HG03066 (cell line): Measurements from ENCODE around the gene SMYD3.
"Not testable (repeated sequence)": the region's sequence is repeated elsewhere in the genome, so short reads cannot be mapped to it uniquely, and the experiment has no call there.

ENCODE experiments used
- ATAC-seq: cut with Tn5 transposase; IDR thresholded peaks from one replicate; pipeline ENCODE4 v1.9.1; 2021; ENCODE audit warnings: low read depth; ENCODE audit not compliant: unreplicated experiment

The SMYD3 gene

GRCh38 chr1:245983294-245983967, 523.6 kb downstream of the SMYD3 start:
- ATAC-seq, result no peak

- no peak for ATAC-seq
These were observed 527.5 kb downstream of the SMYD3 start for GRCh38 chr1:245979589-245979988.

GRCh38 chr1:245978915-245979314, 528.2 kb downstream of the SMYD3 start:
- no peak for ATAC-seq

GRCh38 chr1:245972476-245972875, 534.6 kb downstream of the SMYD3 start:
- no peak for ATAC-seq

- no peak for ATAC-seq
These were observed 535.4 kb downstream of the SMYD3 start for GRCh38 chr1:245971711-245972085.

- ATAC-seq, result not testable (repeated sequence)
These were observed 535.9 kb downstream of the SMYD3 start for GRCh38 chr1:245971076-245971710.

- no peak for ATAC-seq
These were observed 537.8 kb downstream of the SMYD3 start for GRCh38 chr1:245969283-245969682.

- ATAC-seq, result no peak
These were observed 538.3 kb downstream of the SMYD3 start for GRCh38 chr1:245968775-245969174.

- ATAC-seq, result no peak
These were observed 541.7 kb downstream of the SMYD3 start for GRCh38 chr1:245965398-245965797.

GRCh38 chr1:245963649-245964048, 543.4 kb downstream of the SMYD3 start:
- no peak for ATAC-seq

- ATAC-seq, result no peak
These were observed 544.6 kb downstream of the SMYD3 start for GRCh38 chr1:245962453-245962852.

- no peak for ATAC-seq
These were observed 545.9 kb downstream of the SMYD3 start for GRCh38 chr1:245961137-245961540.

- ATAC-seq, result no peak
These were observed 546.9 kb downstream of the SMYD3 start for GRCh38 chr1:245960171-245960570.

GRCh38 chr1:245958016-245958415, 549.1 kb downstream of the SMYD3 start:
- no peak for ATAC-seq

GRCh38 chr1:245957427-245957826, 549.7 kb downstream of the SMYD3 start:
- no peak for ATAC-seq

- ATAC-seq, result no peak
These were observed 550.9 kb downstream of the SMYD3 start for GRCh38 chr1:245956225-245956624.

- ATAC-seq, result peak; percentile 53
These were observed 553.0 kb downstream of the SMYD3 start for GRCh38 chr1:245953876-245954660.

GRCh38 chr1:245952383-245953026, 554.6 kb downstream of the SMYD3 start:
- ATAC-seq, result no peak

- ATAC-seq, result no peak
These were observed 558.3 kb downstream of the SMYD3 start for GRCh38 chr1:245948786-245949185.

- no peak for ATAC-seq
These were observed 560.2 kb downstream of the SMYD3 start for GRCh38 chr1:245946905-245947304.

- ATAC-seq, result not testable (repeated sequence)
These were observed 561.9 kb downstream of the SMYD3 start for GRCh38 chr1:245945136-245945535.
